IgD-negative memory B cell (primary cell): ENCODE measurements around the gene PDS5A. TPM values are rescaled to one million over a fixed set of nuclear protein-coding genes. Genes with fewer than 3 reads are reported as not detected.
"Not testable (repeated sequence)": the region's sequence is repeated elsewhere in the genome, so short reads cannot be mapped to it uniquely, and the experiment has no call there.

Experiments used
- H3K27ac Mint-ChIP-seq, 3 donors: one replicate each; pipeline ENCODE4 v1.8.0; 2020 to 2022; ENCODE audit warnings: mild to moderate bottlenecking in 3 of 3, mixed read lengths in 3 of 3, moderate library complexity in 1 of 3
- H3K27me3 Mint-ChIP-seq: one replicate; pipeline ENCODE4 v1.8.0; 2021; ENCODE audit warnings: mixed read lengths
- H3K36me3 Mint-ChIP-seq: one replicate; pipeline ENCODE4 v1.8.0; 2020; ENCODE audit warnings: mild to moderate bottlenecking, mixed read lengths
- H3K4me1 Mint-ChIP-seq, 3 donors: one replicate each; pipeline ENCODE4 v1.8.0; 2020 to 2022; ENCODE audit warnings: mixed read lengths in 3 of 3, mild to moderate bottlenecking in 1 of 3
- H3K4me3 Mint-ChIP-seq, 4 donors: one replicate each; pipeline ENCODE4 v1.8.0; 2020 to 2022; ENCODE audit warnings: mild to moderate bottlenecking in 4 of 4, mixed read lengths in 4 of 4, moderate library complexity in 3 of 4
- H3K9me3 Mint-ChIP-seq, 3 donors: one replicate each; pipeline ENCODE4 v1.8.0; 2020 to 2021; ENCODE audit warnings: mixed read lengths in 3 of 3, mild to moderate bottlenecking in 1 of 3
- polyA plus RNA-seq: library from polyadenylated mRNA; unstranded; fragments of 300-500 nt; fragmentation: Illumina TruSeq; gene quantifications from one replicate; pipeline ENCODE4 v1.2.3, GENCODE V29; 2021

Gene PDS5A
- polyA plus RNA-seq, 1 donor from 2014 or later = 35.3 TPM

DNA sequence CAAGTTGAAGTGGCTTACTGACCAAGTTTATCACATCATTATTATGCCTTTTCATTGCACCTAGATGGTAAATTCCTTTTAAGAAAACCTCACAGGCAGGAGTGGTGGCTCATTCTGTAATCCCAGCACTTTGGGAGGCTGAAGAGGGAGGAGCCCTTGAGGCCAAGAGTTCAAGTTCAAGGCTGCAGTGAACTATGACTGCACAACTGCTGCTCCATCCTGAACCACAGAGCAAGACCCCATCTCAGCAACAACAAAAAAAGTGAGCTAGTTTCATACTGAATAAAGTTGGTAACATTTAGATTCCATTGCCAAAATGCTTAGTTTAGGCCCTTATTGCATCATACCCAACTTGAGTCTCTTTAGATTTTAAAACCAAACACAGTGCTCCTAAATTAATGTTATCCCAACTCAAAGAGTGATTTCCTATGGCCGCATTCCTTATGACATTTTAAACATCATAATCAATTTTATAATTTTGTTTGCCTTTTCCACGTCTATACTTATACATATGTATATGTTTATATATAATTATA lies 36.0 kb downstream of the PDS5A start:
- H3K9me3 Mint-ChIP-seq = no peaks in the 10 kb centered on the region
- H3K36me3 Mint-ChIP-seq = peaks cover 6% of the 10 kb centered on the region
- H3K27ac Mint-ChIP-seq = peak overlapping the region in 2 of 3 donors; percentile 33
- no peak overlapping the region for H3K4me3 Mint-ChIP-seq
- peaks cover 42 to 52% (median 49%) of the 10 kb centered on the region in 3 donors for H3K4me1 Mint-ChIP-seq
- H3K27me3 Mint-ChIP-seq = no peaks in the 10 kb centered on the region

- Mint-ChIP-seq H3K4me3 (peak overlapping the region in 1 of 4 donors; percentile 58), H3K9me3 (peaks cover 0 to 2% (median 0%) of the 10 kb centered on the region in 3 donors), H3K27me3 (no peaks in the 10 kb centered on the region), H3K4me1 (peaks cover 43 to 55% (median 55%) of the 10 kb centered on the region in 3 donors), H3K27ac (peak overlapping the region in 1 of 3 donors; percentile 72), H3K36me3 (peaks cover 4% of the 10 kb centered on the region)
These were observed 39.9 kb downstream of the PDS5A start for GRCh38 chr4:39937683-39938268.

GRCh38 chr4:39936565-39937418 lies 40.9 kb downstream of the PDS5A start:
- Mint-ChIP-seq H3K4me1 (peaks cover 43 to 51% (median 50%) of the 10 kb centered on the region in 3 donors), H3K27me3 (no peaks in the 10 kb centered on the region), H3K36me3 (peaks cover 1% of the 10 kb centered on the region), H3K27ac (peak overlapping the region in 2 of 3 donors; percentile 65 to 71), H3K9me3 (peaks cover 0 to 2% (median 0%) of the 10 kb centered on the region in 3 donors), H3K4me3 (no peak overlapping the region)

GRCh38 chr4:39933671-39934590 lies 43.8 kb downstream of the PDS5A start:
- Mint-ChIP-seq H3K4me3 (peak overlapping the region in 2 of 4 donors; percentile 0 to 60), H3K27ac (peak overlapping the region; percentile 46 to 83 (median 70)), H3K36me3 (no peaks in the 10 kb centered on the region), H3K4me1 (peaks cover 39 to 47% (median 46%) of the 10 kb centered on the region in 3 donors), H3K27me3 (no peaks in the 10 kb centered on the region), H3K9me3 (peaks cover 0 to 2% (median 0%) of the 10 kb centered on the region in 3 donors)

DNA sequence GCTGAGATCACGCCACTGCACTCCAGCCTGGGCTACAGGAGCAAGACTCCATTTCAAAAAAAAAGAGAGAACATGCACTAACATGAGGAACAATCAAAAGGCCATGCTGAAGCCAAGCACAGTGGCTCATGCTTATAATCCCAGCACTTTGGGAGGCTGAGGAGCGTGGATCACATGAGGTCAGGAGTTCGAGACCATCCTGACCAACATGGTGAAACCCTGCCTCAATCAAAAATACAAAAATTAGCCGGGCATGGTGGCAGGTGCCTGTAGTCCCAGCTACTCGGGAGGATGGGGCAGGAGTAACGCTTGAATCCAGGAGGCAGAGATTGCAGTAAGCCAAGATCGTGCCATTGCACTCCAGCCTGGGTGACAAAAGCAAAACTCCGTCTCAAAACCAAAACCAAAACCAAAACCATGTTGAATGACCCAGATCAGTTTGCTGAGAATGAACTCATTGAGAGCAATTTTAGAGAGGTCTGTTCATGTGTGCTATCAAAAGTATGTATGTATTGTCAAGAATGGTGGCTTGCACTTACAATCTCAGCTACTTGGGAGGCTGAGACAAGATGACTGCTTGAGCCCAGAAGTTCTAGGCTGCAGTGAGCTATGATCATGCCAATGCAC lies 44.8 kb downstream of the PDS5A start:
- Mint-ChIP-seq H3K4me3 (peak overlapping the region in 2 of 4 donors; percentile 47 to 77), H3K4me1 (peaks cover 35 to 46% (median 43%) of the 10 kb centered on the region in 3 donors), H3K27ac (peak overlapping the region; percentile 59 to 80 (median 76)), H3K36me3 (no peaks in the 10 kb centered on the region), H3K9me3 (peaks cover 0 to 2% (median 0%) of the 10 kb centered on the region in 3 donors), H3K27me3 (no peaks in the 10 kb centered on the region)

DNA sequence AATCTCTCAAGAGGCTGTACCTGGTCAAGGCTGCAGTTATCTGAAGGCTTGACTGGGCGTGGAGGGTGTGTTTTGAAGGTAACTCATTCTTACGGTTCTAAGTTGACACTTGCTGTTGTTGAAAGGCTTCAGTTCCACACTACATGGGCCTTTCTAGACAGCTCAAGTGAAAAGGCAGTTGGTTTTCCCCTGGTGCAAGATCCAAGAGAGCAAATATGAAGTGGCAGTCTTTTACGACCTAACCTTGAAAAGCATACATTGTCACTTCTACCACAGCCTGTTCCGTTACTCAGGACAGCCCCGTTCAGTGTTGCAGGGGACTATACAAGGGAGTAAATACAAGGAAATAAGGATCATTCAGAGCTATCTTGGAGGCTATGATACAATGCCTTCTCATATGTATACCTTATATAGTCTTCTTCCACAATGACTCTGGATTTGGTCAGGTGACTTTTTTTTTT lies 46.2 kb downstream of the PDS5A start:
- Mint-ChIP-seq H3K36me3 (no peaks in the 10 kb centered on the region), H3K27me3 (no peaks in the 10 kb centered on the region), H3K4me1 (peaks cover 30 to 35% (median 32%) of the 10 kb centered on the region in 3 donors), H3K9me3 (peaks cover 0 to 2% (median 0%) of the 10 kb centered on the region in 3 donors), H3K4me3 (peak overlapping the region in 2 of 4 donors; percentile 30 to 48), H3K27ac (peak overlapping the region; percentile 19 to 86 (median 64))

DNA sequence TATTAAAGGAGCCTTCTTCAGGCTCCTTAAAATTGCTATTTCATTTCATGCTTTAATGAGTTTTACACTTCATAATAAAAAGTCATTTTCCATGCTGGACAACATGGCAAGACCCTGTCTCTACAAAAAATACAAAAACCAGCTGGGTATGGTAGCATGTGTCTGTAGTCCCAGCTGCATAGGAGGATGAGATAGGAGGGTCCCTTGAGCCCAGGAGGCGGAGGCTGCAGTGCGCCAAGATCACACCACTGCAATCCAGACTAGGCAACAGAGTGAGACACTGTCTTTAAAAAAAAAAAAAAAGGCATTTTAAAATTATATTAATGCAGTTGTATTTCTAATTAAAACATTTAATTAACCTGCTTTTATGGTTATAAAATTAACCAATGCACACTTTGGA lies 49.2 kb downstream of the PDS5A start:
- Mint-ChIP-seq H3K4me1 (peaks cover 17 to 25% (median 20%) of the 10 kb centered on the region in 3 donors), H3K9me3 (peaks cover 0 to 2% (median 0%) of the 10 kb centered on the region in 3 donors), H3K36me3 (peaks cover 1% of the 10 kb centered on the region), H3K4me3 (no peak overlapping the region), H3K27ac (peak overlapping the region in 1 of 3 donors; percentile 86), H3K27me3 (no peaks in the 10 kb centered on the region)

- H3K4me1 Mint-ChIP-seq = peaks cover 3 to 5% (median 4%) of the 10 kb centered on the region in 3 donors
These were observed 53.7 kb downstream of the PDS5A start for GRCh38 chr4:39924014-39924413.

GRCh38 chr4:39922399-39922798 lies 55.3 kb downstream of the PDS5A start:
- peaks cover 1 to 5% (median 4%) of the 10 kb centered on the region in 3 donors for H3K4me1 Mint-ChIP-seq
- no peak overlapping the region for H3K27ac Mint-ChIP-seq
- H3K36me3 Mint-ChIP-seq = peaks cover 1% of the 10 kb centered on the region
- H3K4me3 Mint-ChIP-seq = no peak overlapping the region
- no peaks in the 10 kb centered on the region for H3K9me3 Mint-ChIP-seq
- no peaks in the 10 kb centered on the region for H3K27me3 Mint-ChIP-seq

More at GRCh38 chr4:39924014-39924413, 53.7 kb downstream of the PDS5A start:
- Mint-ChIP-seq H3K27me3 (no peaks in the 10 kb centered on the region), H3K27ac (no peak overlapping the region), H3K36me3 (peaks cover 1% of the 10 kb centered on the region), H3K4me3 (no peak overlapping the region), H3K9me3 (no peaks in the 10 kb centered on the region)

DNA sequence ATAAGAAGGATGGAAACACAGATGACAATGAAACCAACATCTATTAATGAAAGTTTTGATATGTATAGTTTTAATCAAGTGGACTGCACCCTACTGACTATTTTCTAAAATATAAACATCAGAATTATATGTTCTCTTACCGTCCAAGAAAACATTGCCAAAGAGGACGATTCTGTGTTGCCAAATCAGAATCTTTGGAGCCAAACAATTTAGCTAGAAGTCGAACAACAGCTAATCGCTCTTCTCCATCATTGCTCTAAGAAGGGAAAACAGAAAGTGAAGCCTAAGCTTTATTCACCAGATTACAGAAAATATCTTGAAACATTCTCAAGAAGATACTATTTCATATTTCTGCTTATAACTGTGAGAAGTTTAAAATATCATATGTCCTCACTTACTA lies 64.2 kb downstream of the PDS5A start:
- Mint-ChIP-seq H3K27me3 (no peaks in the 10 kb centered on the region), H3K4me3 (no peak overlapping the region), H3K4me1 (no peaks in the 10 kb centered on the region), H3K36me3 (no peaks in the 10 kb centered on the region), H3K27ac (no peak overlapping the region), H3K9me3 (no peaks in the 10 kb centered on the region)

DNA sequence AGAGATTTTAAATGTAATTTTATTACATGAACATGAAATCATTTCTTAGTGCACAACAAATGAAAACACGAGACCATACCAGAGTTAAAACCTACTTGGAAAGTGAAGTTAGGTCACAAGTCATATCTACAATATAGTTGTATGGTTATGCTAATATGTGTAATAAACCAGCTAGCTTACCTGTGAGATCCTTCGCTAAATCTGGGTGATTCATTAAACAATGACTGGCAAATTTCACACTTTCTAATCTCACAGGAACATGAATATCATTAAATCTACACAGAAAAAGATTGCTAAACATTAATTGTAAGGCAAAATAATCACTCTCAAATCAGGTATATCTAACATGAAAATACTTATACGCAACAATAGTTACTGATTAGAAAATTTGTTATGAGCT lies 67.6 kb downstream of the PDS5A start:
- Mint-ChIP-seq H3K9me3 (no peaks in the 10 kb centered on the region), H3K27me3 (no peaks in the 10 kb centered on the region), H3K4me3 (no peak overlapping the region), H3K27ac (no peak overlapping the region), H3K4me1 (no peaks in the 10 kb centered on the region), H3K36me3 (peaks cover 2% of the 10 kb centered on the region)

DNA sequence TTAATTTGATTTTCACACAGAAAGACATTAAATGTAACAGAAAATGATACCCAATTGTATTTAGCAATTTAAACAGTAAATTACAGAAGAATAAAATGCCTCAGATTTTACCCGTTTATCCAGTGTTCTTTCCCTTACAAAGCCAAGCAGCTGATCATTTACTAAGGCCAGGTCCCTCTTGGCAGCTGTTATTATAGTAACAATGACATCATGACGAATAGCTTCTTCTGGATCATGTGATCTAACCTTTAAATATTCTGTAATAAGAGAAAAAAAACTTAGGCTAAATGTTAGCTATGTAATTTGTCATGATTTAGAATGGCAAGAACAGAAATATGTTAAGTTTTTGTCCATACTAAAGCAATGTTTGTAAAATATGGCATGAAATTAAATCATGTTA lies 69.4 kb downstream of the PDS5A start:
- no peaks in the 10 kb centered on the region for H3K27me3 Mint-ChIP-seq
- no peaks in the 10 kb centered on the region for H3K9me3 Mint-ChIP-seq
- H3K27ac Mint-ChIP-seq = no peak overlapping the region
- no peak overlapping the region for H3K4me3 Mint-ChIP-seq
- H3K4me1 Mint-ChIP-seq = no peaks in the 10 kb centered on the region
- peaks cover 2% of the 10 kb centered on the region for H3K36me3 Mint-ChIP-seq

DNA sequence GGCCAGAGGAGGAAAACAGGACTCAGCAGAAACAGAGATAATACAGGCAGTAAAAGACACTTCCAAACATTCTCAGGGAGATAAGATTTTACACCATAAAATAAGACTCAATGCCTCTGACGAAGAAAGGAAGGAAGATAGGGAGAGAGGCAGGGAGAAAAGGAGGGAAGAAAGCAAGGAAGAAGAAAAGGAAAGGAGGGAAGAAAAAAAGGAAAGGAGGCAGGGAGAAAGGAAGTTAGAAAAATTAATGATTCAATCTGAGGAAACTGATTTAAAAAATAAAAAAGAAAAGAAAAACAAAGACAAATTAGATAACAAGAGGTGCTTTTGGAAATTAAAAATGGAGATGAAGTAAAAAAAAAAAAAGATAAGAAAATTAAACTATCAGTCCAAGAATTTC lies 72.1 kb downstream of the PDS5A start:
- no peaks in the 10 kb centered on the region for H3K4me1 Mint-ChIP-seq
- H3K27ac Mint-ChIP-seq = peak overlapping the region in 1 of 3 donors; percentile 20
- no peaks in the 10 kb centered on the region for H3K9me3 Mint-ChIP-seq
- no peak overlapping the region for H3K4me3 Mint-ChIP-seq
- H3K36me3 Mint-ChIP-seq = peaks cover 2% of the 10 kb centered on the region
- no peaks in the 10 kb centered on the region for H3K27me3 Mint-ChIP-seq

GRCh38 chr4:39905019-39905418 lies 72.7 kb downstream of the PDS5A start:
- not testable (repeated sequence) for H3K4me1 Mint-ChIP-seq

More at GRCh38 chr4:39905019-39905418, 72.7 kb downstream of the PDS5A start:
- not testable (repeated sequence) for H3K36me3 Mint-ChIP-seq, H3K27ac Mint-ChIP-seq, H3K27me3 Mint-ChIP-seq, H3K9me3 Mint-ChIP-seq, H3K4me3 Mint-ChIP-seq
